K562 (cell line): ENCODE results near the gene ALS2CL. TPM values are rescaled to one million over a fixed set of nuclear protein-coding genes. Genes with fewer than 3 reads are reported as not detected.

ENCODE experiments used
- ATAC-seq: fragments of 200-7000 bp; cut with Tn5 transposase; 3 replicates; pipeline ENCODE4 v1.9.1; 2020; ENCODE audit warnings: moderate library complexity
- BruUV-seq: library from RNA; stranded (reverse); fragments of 400-500 nt; replicated peaks from 2 replicates; lab custom pipeline; 2021; lab: Mats Ljungman, UMichigan
- CTCF ChIA-PET: fragments of 300-600 bp; formaldehyde crosslinking; extraction: SDS; loops from one replicate; lab custom pipeline; 2021; ENCODE audit warnings: low intra/inter-chr PET ratio; lab: Yijun Ruan, JAX
- POLR2A ChIA-PET: fragments of 300-600, 350-650 bp; sonication (Branson Sonifier 250); formaldehyde crosslinking; extraction: SDS; loops from one replicate; lab custom pipeline; 2021; ENCODE audit warnings: antibody characterized with exemption, inconsistent platforms; lab: Yijun Ruan, JAX
- DNase-seq, 4 experiments: peaks; one replicate each; pipeline versions ENCODE4 v3.0.0 to v3.0.0-alpha.2; 2011 to 2018; ENCODE audit warnings: low spot score in 3 of 4, mixed read lengths in 3 of 4; ENCODE audit errors: extremely low read depth in 1 of 4
- FAIRE-seq: peaks from 2 replicates; lab custom pipeline; 2011; peaks lifted over from hg19 to GRCh38; lab: Jason Lieb, UNC
- H2AFZ ChIP-seq: 2 replicates; pipeline ENCODE4 v1.6.0; 2011; ENCODE audit warnings: low read depth, low read length, control low read depth, inconsistent platforms
- H3K27ac ChIP-seq: fragments of 200-600 bp; 3 replicates; pipeline ENCODE4 v1.8.0; 2011; ENCODE audit warnings: low read depth, mild to moderate bottlenecking, control low read depth, inconsistent platforms, low read length, moderate library complexity, mixed read lengths; ENCODE audit errors: extremely low read depth
- H3K27me3 ChIP-seq, 2 experiments: fragments of 300-600 bp in 1 of 2; 2 replicates in 1 of 2; 3 replicates in 1 of 2; pipeline versions ENCODE4 v1.6.0 to v1.8.0; 2011; ENCODE audit warnings: inconsistent platforms in 2 of 2, low read length in 2 of 2, mild to moderate bottlenecking in 1 of 2, mixed read lengths in 1 of 2, moderate library complexity in 1 of 2; ENCODE audit not compliant: control insufficient read depth in 2 of 2, insufficient read depth in 2 of 2
- H3K36me3 ChIP-seq: fragments of 300-600 bp; 3 replicates; pipeline ENCODE4 v1.8.0; 2011; ENCODE audit warnings: mild to moderate bottlenecking, low read length, inconsistent platforms; ENCODE audit not compliant: control insufficient read depth, insufficient read depth
- H3K4me1 ChIP-seq, 2 experiments: fragments of 200-600 bp in 1 of 2; replicated peaks in 1 of 2; 2 replicates in 1 of 2; 3 replicates in 1 of 2; pipeline versions ENCODE4 v1.5.1 to v1.8.0; 2011; ENCODE audit warnings: inconsistent platforms in 2 of 2, low read length in 2 of 2, mild to moderate bottlenecking in 1 of 2, mixed read lengths in 1 of 2, moderate library complexity in 1 of 2; ENCODE audit not compliant: control insufficient read depth in 2 of 2, insufficient read depth in 2 of 2
- H3K4me2 ChIP-seq: 2 replicates; pipeline ENCODE4 v1.6.1; 2011; ENCODE audit warnings: low read length, control low read depth, inconsistent platforms, mixed read lengths; ENCODE audit not compliant: insufficient read depth
- H3K4me3 ChIP-seq: fragments of 200-600 bp; sonication (generic), shearing (Covaris generic); 2 replicates; pipeline ENCODE4 v1.5.1; 2016; ENCODE audit warnings: control low read depth, inconsistent platforms
- H3K79me2 ChIP-seq: fragments of 200-600 bp; 3 replicates; pipeline ENCODE4 v1.8.0; 2011; ENCODE audit warnings: low read length, inconsistent platforms; ENCODE audit not compliant: control insufficient read depth, insufficient read depth
- H3K9ac ChIP-seq, 2 experiments: 2 replicates each; pipeline versions ENCODE4 v1.6.0 to v1.6.1; 2011; ENCODE audit warnings: low read depth in 2 of 2, low read length in 2 of 2, control low read depth in 1 of 2, inconsistent platforms in 1 of 2, mild to moderate bottlenecking in 1 of 2, mixed read lengths in 1 of 2; ENCODE audit not compliant: insufficient read depth in 1 of 2
- H3K9me1 ChIP-seq: one replicate; pipeline ENCODE4 v1.6.0; 2011; ENCODE audit warnings: inconsistent platforms, mild to moderate bottlenecking, low read length, moderate library complexity; ENCODE audit not compliant: control insufficient read depth, insufficient read depth
- H3K9me3 ChIP-seq: replicated peaks from 2 replicates; pipeline ENCODE4 v1.5.1; 2011; ENCODE audit warnings: low read depth, low read length, inconsistent platforms; ENCODE audit not compliant: control insufficient read depth, insufficient read depth
- H4K20me1 ChIP-seq: replicated peaks from 2 replicates; pipeline ENCODE4 v1.6.1; 2011; ENCODE audit warnings: low read length, inconsistent platforms, mixed read lengths; ENCODE audit not compliant: control insufficient read depth, insufficient read depth
- FOXK2 ChIP-seq, 2 experiments: fragments of 450-650 bp; IDR thresholded peaks in 1 of 2; conservative IDR thresholded peaks in 1 of 2; 2 replicates each; pipeline ENCODE4 v1.6.1; 2016; ENCODE audit warnings: low read depth in 2 of 2, mild to moderate bottlenecking in 1 of 2
- KLF16 ChIP-seq: IDR thresholded peaks from 2 replicates; pipeline ENCODE4 v1.6.1; 2016; ENCODE audit warnings: antibody characterized with exemption
- PHB2 ChIP-seq: fragments of 450-650 bp; IDR thresholded peaks from 2 replicates; pipeline ENCODE4 v1.6.1; 2017; ENCODE audit warnings: low read depth
- RBM17 ChIP-seq: fragments of 200-400 bp; formaldehyde crosslinking; IDR thresholded peaks from 2 replicates; pipeline ENCODE4 v1.6.1; 2017; ENCODE audit warnings: low read depth, mild to moderate bottlenecking, low read length, borderline replicate concordance
- RBM34 ChIP-seq: fragments of 200-400 bp; formaldehyde crosslinking; IDR thresholded peaks from 2 replicates; pipeline ENCODE4 v1.6.1; 2018; ENCODE audit warnings: low read length, borderline replicate concordance; ENCODE audit not compliant: insufficient read depth
- SMAD3 ChIP-seq: fragments of 450-650 bp; formaldehyde crosslinking; conservative IDR thresholded peaks from 2 replicates; pipeline ENCODE4 v1.4.0; 2020; ENCODE audit warnings: mild to moderate bottlenecking
- WHSC1 ChIP-seq: IDR thresholded peaks from one replicate; pipeline ENCODE4 v1.6.1; 2012; ENCODE audit warnings: low read length, control low read depth, inconsistent platforms
- WGBS: fragments of 100-300 bp; shearing (Covaris generic); methylation state at CpG from one replicate; pipeline ENCODE4 v1.1.6; 2016; ENCODE audit warnings: low coverage, mixed read lengths; ENCODE audit not compliant: insufficient coverage; ENCODE audit errors: missing lambda C conversion rate; 5-methylcytosine and 5-hydroxymethylcytosine counted together
- in situ Hi-C: fragments of 300-500 bp; cut with MboI; formaldehyde crosslinking; loops from 4 replicates; pipeline ENCODE4 v1.15.0; 2018; ENCODE audit warnings: inconsistent platforms, mixed read lengths
- intact Hi-C: fragments of 100-400 bp; cut with micrococcal nuclease; formaldehyde crosslinking; loops from 2 replicates; pipeline ENCODE4 v1.14.2; 2022
- polyA plus RNA-seq, 8 experiments: library from polyadenylated mRNA; depleted of rRNA in 4 of 8; stranded (reverse) in 5 of 8; unstranded in 3 of 8; fragments of >200 nt; fragmentation: Nextera tagmentation in 2 of 8; fragmentation: Illumina TruSeq in 1 of 8; extraction: Ambion mirVana in 2 of 8; extraction: Trizol in 1 of 8; gene quantifications; 2 replicates each; pipeline versions ENCODE4 v1.2.1 to v1.2.3, GENCODE V29; 2011 to 2014; ENCODE audit warnings: inconsistent platforms in 1 of 8, missing spikeins in 1 of 8
- total RNA-seq, 7 experiments: library from RNA; depleted of rRNA in 6 of 7; stranded (reverse); fragments of >200 nt in 6 of 7; fragmentation: Illumina TruSeq in 2 of 7; extraction: Trizol in 2 of 7; gene quantifications; 2 replicates each; pipeline versions ENCODE4 v1.2.1 to v1.2.3, GENCODE V29; 2011 to 2021; ENCODE audit warnings: low replicate concordance in 1 of 7
- TF ChIP-seq, protein P1 (sequence below): sonication (generic); formaldehyde crosslinking; IDR thresholded peaks from 2 replicates; pipeline ENCODE4 v1.8.0; 2022; ENCODE audit warnings: mild to moderate bottlenecking, low read depth, missing genetic modification reagents
- TF ChIP-seq, protein P2 (sequence below): fragments of 200-600 bp; sonication (generic); IDR thresholded peaks from one replicate; pipeline ENCODE4 v1.6.1; 2012; ENCODE audit warnings: mild to moderate bottlenecking, low read depth, low read length, inconsistent platforms

Gene ALS2CL
- total and polyA plus RNA-seq, 9 of the 15 experiments (the other 6 are each of a cell fraction or from before 2014, with no cell fraction given) = 0.03 to 0.13 (median 0.05) TPM; not detected in 3

- ChIA-PET POLR2A (interaction anchor here (0.5 to 0.6 kb wide), 2 partner anchors 39 to 49 kb away, joined by 3 read pairs; no protein-coding TSS in a partner anchor), CTCF (no interaction called here)
- Histone ChIP-seq H3K27ac (no peak overlapping the region), H3K79me2 (no peaks in the 10 kb centered on the region), H4K20me1 (peaks cover 31% of the 10 kb centered on the region), H3K9me1 (no peaks in the 10 kb centered on the region), H3K36me3 (no peaks in the 10 kb centered on the region), H3K9me3 (no peaks in the 10 kb centered on the region), H3K4me1 (no peaks in the 10 kb centered on the region), H3K4me2 (no peak overlapping the region), H3K27me3 (peaks cover 22 to 91% of the 10 kb centered on the region in 2 experiments), H2AFZ (no peak overlapping the region), H3K9ac (no peak overlapping the region), H3K4me3 (no peak overlapping the region)
- in situ Hi-C loops (no loop called here), intact Hi-C loops (no loop called here)
- no TSS peak for BruUV-seq
- FAIRE-seq (no peak), ATAC-seq (no peak), DNase-seq (no peak)
- 2% methylated on average over 9 of the region's 9 CpGs for WGBS
- TF ChIP-seq WHSC1 (no peak), SMAD3 (CRISPR knock-in tag) (no peak), FOXK2 (conservative IDR thresholded peaks at IDR 0.05 in 1 of 2, IDR thresholded peaks at IDR 0.05 in 1 of 2; ENCODE audit: low read depth in 2 of 2) (no peak), RBM17 (no peak), RBM34 (no peak), PHB2 (no peak), KLF16 (no peak)
- TF ChIP-seq, protein P1, sequence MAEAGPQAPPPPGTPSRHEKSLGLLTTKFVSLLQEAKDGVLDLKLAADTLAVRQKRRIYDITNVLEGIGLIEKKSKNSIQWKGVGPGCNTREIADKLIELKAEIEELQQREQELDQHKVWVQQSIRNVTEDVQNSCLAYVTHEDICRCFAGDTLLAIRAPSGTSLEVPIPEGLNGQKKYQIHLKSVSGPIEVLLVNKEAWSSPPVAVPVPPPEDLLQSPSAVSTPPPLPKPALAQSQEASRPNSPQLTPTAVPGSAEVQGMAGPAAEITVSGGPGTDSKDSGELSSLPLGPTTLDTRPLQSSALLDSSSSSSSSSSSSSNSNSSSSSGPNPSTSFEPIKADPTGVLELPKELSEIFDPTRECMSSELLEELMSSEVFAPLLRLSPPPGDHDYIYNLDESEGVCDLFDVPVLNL = no peak
- TF ChIP-seq, protein P2, sequence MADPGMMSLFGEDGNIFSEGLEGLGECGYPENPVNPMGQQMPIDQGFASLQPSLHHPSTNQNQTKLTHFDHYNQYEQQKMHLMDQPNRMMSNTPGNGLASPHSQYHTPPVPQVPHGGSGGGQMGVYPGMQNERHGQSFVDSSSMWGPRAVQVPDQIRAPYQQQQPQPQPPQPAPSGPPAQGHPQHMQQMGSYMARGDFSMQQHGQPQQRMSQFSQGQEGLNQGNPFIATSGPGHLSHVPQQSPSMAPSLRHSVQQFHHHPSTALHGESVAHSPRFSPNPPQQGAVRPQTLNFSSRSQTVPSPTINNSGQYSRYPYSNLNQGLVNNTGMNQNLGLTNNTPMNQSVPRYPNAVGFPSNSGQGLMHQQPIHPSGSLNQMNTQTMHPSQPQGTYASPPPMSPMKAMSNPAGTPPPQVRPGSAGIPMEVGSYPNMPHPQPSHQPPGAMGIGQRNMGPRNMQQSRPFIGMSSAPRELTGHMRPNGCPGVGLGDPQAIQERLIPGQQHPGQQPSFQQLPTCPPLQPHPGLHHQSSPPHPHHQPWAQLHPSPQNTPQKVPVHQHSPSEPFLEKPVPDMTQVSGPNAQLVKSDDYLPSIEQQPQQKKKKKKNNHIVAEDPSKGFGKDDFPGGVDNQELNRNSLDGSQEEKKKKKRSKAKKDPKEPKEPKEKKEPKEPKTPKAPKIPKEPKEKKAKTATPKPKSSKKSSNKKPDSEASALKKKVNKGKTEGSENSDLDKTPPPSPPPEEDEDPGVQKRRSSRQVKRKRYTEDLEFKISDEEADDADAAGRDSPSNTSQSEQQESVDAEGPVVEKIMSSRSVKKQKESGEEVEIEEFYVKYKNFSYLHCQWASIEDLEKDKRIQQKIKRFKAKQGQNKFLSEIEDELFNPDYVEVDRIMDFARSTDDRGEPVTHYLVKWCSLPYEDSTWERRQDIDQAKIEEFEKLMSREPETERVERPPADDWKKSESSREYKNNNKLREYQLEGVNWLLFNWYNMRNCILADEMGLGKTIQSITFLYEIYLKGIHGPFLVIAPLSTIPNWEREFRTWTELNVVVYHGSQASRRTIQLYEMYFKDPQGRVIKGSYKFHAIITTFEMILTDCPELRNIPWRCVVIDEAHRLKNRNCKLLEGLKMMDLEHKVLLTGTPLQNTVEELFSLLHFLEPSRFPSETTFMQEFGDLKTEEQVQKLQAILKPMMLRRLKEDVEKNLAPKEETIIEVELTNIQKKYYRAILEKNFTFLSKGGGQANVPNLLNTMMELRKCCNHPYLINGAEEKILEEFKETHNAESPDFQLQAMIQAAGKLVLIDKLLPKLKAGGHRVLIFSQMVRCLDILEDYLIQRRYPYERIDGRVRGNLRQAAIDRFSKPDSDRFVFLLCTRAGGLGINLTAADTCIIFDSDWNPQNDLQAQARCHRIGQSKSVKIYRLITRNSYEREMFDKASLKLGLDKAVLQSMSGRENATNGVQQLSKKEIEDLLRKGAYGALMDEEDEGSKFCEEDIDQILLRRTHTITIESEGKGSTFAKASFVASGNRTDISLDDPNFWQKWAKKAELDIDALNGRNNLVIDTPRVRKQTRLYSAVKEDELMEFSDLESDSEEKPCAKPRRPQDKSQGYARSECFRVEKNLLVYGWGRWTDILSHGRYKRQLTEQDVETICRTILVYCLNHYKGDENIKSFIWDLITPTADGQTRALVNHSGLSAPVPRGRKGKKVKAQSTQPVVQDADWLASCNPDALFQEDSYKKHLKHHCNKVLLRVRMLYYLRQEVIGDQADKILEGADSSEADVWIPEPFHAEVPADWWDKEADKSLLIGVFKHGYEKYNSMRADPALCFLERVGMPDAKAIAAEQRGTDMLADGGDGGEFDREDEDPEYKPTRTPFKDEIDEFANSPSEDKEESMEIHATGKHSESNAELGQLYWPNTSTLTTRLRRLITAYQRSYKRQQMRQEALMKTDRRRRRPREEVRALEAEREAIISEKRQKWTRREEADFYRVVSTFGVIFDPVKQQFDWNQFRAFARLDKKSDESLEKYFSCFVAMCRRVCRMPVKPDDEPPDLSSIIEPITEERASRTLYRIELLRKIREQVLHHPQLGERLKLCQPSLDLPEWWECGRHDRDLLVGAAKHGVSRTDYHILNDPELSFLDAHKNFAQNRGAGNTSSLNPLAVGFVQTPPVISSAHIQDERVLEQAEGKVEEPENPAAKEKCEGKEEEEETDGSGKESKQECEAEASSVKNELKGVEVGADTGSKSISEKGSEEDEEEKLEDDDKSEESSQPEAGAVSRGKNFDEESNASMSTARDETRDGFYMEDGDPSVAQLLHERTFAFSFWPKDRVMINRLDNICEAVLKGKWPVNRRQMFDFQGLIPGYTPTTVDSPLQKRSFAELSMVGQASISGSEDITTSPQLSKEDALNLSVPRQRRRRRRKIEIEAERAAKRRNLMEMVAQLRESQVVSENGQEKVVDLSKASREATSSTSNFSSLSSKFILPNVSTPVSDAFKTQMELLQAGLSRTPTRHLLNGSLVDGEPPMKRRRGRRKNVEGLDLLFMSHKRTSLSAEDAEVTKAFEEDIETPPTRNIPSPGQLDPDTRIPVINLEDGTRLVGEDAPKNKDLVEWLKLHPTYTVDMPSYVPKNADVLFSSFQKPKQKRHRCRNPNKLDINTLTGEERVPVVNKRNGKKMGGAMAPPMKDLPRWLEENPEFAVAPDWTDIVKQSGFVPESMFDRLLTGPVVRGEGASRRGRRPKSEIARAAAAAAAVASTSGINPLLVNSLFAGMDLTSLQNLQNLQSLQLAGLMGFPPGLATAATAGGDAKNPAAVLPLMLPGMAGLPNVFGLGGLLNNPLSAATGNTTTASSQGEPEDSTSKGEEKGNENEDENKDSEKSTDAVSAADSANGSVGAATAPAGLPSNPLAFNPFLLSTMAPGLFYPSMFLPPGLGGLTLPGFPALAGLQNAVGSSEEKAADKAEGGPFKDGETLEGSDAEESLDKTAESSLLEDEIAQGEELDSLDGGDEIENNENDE = no peak
Observed at GRCh38 chr3:46669191-46669999, 24.1 kb downstream of the ALS2CL start.
